ENCODE results near the gene MMD2. TPM values are rescaled to one million over a fixed set of nuclear protein-coding genes. Genes with fewer than 3 reads are reported as not detected.

Gene MMD2
- total RNA-seq, 2 experiments from 2014 or later = not detected

GRCh38 chr7:4965295-4966022, 6.5 kb upstream of the MMD2 start:
- no peak overlapping the region for H3K27ac Mint-ChIP-seq
- H3K27me3 Mint-ChIP-seq = peaks cover 31% of the 10 kb centered on the region
- peaks cover 3% of the 10 kb centered on the region for H3K4me1 Mint-ChIP-seq
- no peak for DNase-seq
- no peak overlapping the region for H3K4me3 Mint-ChIP-seq
- H3K36me3 Mint-ChIP-seq = no peaks in the 10 kb centered on the region
- H3K9me3 Mint-ChIP-seq = no peaks in the 10 kb centered on the region

DNA sequence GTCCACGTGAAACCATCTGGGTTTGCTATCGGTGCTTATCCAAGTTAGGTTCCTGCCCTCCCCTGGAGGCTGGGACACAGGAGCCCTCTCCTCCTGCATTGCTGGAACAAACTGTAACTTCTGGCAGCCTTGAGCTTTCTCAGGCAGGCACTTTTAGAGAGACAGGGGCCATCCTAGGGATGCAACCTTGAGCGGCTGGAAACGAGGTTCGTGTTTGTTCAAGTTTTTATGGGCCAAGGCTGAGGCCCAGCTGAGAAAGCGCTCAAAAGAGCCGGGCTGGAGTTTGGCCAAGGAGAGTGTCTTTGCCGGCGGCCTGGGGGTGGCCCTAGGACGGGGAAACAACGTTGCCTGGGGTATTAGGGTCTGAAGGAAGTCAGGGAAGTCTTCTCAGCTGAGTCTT, 5.5 kb upstream of the MMD2 start:
- no peaks in the 10 kb centered on the region for H3K9me3 Mint-ChIP-seq
- no peak overlapping the region for H3K4me3 Mint-ChIP-seq
- no peak overlapping the region for H3K27ac Mint-ChIP-seq
- peaks cover 35% of the 10 kb centered on the region for H3K27me3 Mint-ChIP-seq
- DNase-seq = no peak
- no peaks in the 10 kb centered on the region for H3K36me3 Mint-ChIP-seq
- H3K4me1 Mint-ChIP-seq = peaks cover 3% of the 10 kb centered on the region

DNA sequence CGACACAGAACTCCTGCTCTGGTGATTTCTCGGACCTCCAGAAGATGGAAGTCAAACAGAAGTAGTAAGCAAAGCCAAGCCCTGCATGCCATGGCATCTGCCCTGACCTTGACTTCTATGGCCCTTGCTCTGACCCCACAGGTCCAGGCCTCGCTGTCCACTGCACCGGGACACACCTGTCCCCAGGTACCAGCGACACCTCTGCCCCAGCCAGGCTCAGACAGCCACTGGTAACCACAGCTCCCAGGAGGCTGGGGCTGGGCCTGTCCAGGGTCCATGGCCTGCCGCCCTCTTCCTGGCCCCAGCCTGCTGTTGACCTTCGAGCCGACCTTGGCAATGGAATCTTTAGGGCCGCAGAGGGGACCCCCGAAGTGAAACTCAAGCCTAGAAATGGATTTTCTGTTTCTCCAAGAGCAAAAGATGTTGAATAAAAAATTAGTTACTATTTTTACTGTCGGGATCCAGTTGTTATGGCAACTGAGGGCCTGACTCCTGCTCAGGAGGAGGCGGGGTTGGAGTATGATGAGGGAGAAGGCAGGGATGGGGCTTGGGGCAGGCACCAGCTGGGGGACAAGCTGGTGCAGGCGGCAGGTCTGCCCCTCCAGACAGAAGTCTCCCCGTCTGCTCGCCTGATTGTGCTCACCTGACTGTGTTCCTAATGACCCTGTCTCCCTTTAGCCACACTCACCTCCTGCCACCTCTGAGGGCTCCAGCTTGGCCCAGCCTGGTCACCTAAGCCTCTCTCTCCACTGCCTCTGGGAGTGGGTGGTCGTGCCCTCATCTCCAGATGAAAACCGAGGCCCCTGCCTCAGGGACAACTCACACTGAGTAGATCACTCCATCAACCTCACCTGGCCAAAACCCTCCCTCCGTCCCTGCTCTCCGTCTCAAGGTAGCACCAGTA, 4.1 kb upstream of the MMD2 start:
- H3K4me1 Mint-ChIP-seq = peaks cover 8% of the 10 kb centered on the region
- peaks cover 40% of the 10 kb centered on the region for H3K27me3 Mint-ChIP-seq
- H3K36me3 Mint-ChIP-seq = no peaks in the 10 kb centered on the region
- H3K4me3 Mint-ChIP-seq = no peak overlapping the region
- no peaks in the 10 kb centered on the region for H3K9me3 Mint-ChIP-seq
- no peak overlapping the region for H3K27ac Mint-ChIP-seq
- no peak for DNase-seq

GRCh38 chr7:4960363-4960762, 1.4 kb upstream of the MMD2 start:
- Mint-ChIP-seq H3K36me3 (no peaks in the 10 kb centered on the region), H3K4me3 (no peak overlapping the region), H3K27ac (no peak overlapping the region), H3K9me3 (no peaks in the 10 kb centered on the region), H3K27me3 (peaks cover 55% of the 10 kb centered on the region), H3K4me1 (peaks cover 5% of the 10 kb centered on the region)
- no peak for DNase-seq

DNA sequence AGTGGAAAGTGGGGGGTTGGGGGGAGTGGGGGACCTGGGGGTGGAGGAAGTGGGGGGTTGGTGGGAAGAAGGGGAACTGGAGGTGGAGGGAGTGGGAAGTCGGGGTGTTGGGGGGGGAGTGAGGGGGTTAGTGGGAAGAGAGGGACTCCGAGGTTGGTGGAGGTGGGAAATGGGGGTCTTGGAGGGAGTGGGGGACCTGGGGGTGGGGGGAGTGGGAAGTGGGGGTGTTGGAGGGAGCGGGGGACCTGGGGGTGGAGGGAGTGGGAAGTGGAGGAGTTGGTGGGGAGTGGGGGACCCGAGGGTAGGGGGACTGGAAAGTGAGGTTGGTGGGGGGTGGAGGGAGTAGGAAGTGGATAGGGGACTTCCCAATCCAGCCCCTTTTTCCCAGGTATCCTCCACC, 906 bp upstream of the MMD2 start:
- DNase-seq = no peak
- Mint-ChIP-seq H3K27ac (no peak overlapping the region), H3K4me3 (no peak overlapping the region), H3K4me1 (peaks cover 5% of the 10 kb centered on the region), H3K27me3 (peaks cover 59% of the 10 kb centered on the region), H3K36me3 (no peaks in the 10 kb centered on the region), H3K9me3 (no peaks in the 10 kb centered on the region)

DNA sequence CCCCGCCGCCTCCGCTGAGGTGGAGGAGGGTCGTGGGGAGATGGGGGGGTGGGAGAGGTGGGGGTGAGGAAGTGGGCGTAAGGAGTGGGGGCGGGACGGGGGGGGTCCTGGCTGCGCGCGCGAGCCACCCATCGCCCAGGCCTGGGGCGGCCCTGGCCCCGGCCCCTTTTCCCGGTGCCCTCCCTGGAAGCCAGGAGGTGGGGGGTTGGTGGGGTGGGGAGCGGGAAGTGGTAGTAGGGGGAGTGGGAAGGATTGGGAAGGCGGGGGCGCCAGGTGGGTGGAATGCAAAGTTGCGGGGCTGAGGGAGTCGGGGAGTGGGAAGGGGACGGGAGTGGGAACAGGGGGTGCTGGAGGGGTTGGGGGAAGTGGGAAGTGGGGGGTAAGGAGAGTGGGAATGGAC, 319 bp upstream of the MMD2 start:
- no peak overlapping the region for H3K4me3 Mint-ChIP-seq
- no peak for DNase-seq
- H3K36me3 Mint-ChIP-seq = no peaks in the 10 kb centered on the region
- H3K27me3 Mint-ChIP-seq = peaks cover 63% of the 10 kb centered on the region
- H3K9me3 Mint-ChIP-seq = no peaks in the 10 kb centered on the region
- H3K27ac Mint-ChIP-seq = no peak overlapping the region
- peaks cover 5% of the 10 kb centered on the region for H3K4me1 Mint-ChIP-seq

GRCh38 chr7:4957847-4958476, 1.0 kb downstream of the MMD2 start:
- DNase-seq = no peak
- Mint-ChIP-seq H3K4me1 (peaks cover 5% of the 10 kb centered on the region), H3K9me3 (no peaks in the 10 kb centered on the region), H3K36me3 (no peaks in the 10 kb centered on the region), H3K27ac (no peak overlapping the region), H3K27me3 (peaks cover 67% of the 10 kb centered on the region), H3K4me3 (peak overlapping the region; percentile 68)

- peaks cover 2% of the 10 kb centered on the region for H3K4me1 Mint-ChIP-seq
- H3K27ac Mint-ChIP-seq = no peak overlapping the region
These were observed 6.9 kb downstream of the MMD2 start for GRCh38 chr7:4951903-4952636.

GRCh38 chr7:4951304-4951703, 7.7 kb downstream of the MMD2 start:
- Mint-ChIP-seq H3K27ac (no peak overlapping the region), H3K4me1 (peaks cover 2% of the 10 kb centered on the region), H3K36me3 (peaks cover 1% of the 10 kb centered on the region), H3K9me3 (peaks cover 5% of the 10 kb centered on the region), H3K27me3 (peaks cover 55% of the 10 kb centered on the region), H3K4me3 (no peak overlapping the region)
- no peak for DNase-seq

More at GRCh38 chr7:4951903-4952636, 6.9 kb downstream of the MMD2 start:
- peaks cover 5% of the 10 kb centered on the region for H3K9me3 Mint-ChIP-seq
- peaks cover 1% of the 10 kb centered on the region for H3K36me3 Mint-ChIP-seq
- peaks cover 60% of the 10 kb centered on the region for H3K27me3 Mint-ChIP-seq
- no peak for DNase-seq
- H3K4me3 Mint-ChIP-seq = no peak overlapping the region

- peaks cover 2% of the 10 kb centered on the region for H3K4me1 Mint-ChIP-seq
- no peak overlapping the region for H3K27ac Mint-ChIP-seq
- H3K9me3 Mint-ChIP-seq = peaks cover 5% of the 10 kb centered on the region
- H3K27me3 Mint-ChIP-seq = peaks cover 46% of the 10 kb centered on the region
- H3K4me3 Mint-ChIP-seq = no peak overlapping the region
- peaks cover 1% of the 10 kb centered on the region for H3K36me3 Mint-ChIP-seq
- DNase-seq = no peak
These were observed 10.6 kb downstream of the MMD2 start for GRCh38 chr7:4948402-4948801.

DNA sequence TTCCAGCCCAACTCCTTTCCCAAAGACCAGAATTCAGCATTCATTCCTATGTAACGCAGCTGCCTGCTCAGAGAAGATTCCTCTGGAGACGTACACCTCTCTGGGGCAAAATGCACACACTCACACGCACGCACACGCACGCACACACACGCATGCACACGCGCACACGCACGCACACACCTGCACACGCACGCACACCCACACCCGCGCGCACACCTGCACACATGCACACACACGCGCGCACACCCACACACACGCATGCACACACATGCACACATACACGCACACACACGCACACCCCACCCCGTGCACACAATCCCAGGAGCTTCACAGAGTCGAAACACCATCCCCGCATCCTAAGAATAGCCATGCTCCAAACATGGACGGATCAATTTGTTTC, 13.0 kb downstream of the MMD2 start:
- H3K27ac Mint-ChIP-seq = no peak overlapping the region
- H3K27me3 Mint-ChIP-seq = peaks cover 24% of the 10 kb centered on the region
- H3K4me1 Mint-ChIP-seq = no peaks in the 10 kb centered on the region
- peaks cover 5% of the 10 kb centered on the region for H3K9me3 Mint-ChIP-seq
- peaks cover 1% of the 10 kb centered on the region for H3K36me3 Mint-ChIP-seq
- DNase-seq = no peak
- H3K4me3 Mint-ChIP-seq = no peak overlapping the region

GRCh38 chr7:4944939-4945338, 14.0 kb downstream of the MMD2 start:
- DNase-seq = no peak
- H3K9me3 Mint-ChIP-seq = peaks cover 5% of the 10 kb centered on the region
- no peak overlapping the region for H3K4me3 Mint-ChIP-seq
- no peak overlapping the region for H3K27ac Mint-ChIP-seq
- peaks cover 1% of the 10 kb centered on the region for H3K36me3 Mint-ChIP-seq
- H3K4me1 Mint-ChIP-seq = no peaks in the 10 kb centered on the region
- H3K27me3 Mint-ChIP-seq = peaks cover 18% of the 10 kb centered on the region

- Mint-ChIP-seq H3K27me3 (peaks cover 18% of the 10 kb centered on the region), H3K4me1 (no peaks in the 10 kb centered on the region), H3K27ac (no peak overlapping the region), H3K9me3 (no peaks in the 10 kb centered on the region), H3K4me3 (no peak overlapping the region), H3K36me3 (no peaks in the 10 kb centered on the region)
- DNase-seq = no peak
These were observed 15.7 kb downstream of the MMD2 start for GRCh38 chr7:4943297-4943696.

DNA sequence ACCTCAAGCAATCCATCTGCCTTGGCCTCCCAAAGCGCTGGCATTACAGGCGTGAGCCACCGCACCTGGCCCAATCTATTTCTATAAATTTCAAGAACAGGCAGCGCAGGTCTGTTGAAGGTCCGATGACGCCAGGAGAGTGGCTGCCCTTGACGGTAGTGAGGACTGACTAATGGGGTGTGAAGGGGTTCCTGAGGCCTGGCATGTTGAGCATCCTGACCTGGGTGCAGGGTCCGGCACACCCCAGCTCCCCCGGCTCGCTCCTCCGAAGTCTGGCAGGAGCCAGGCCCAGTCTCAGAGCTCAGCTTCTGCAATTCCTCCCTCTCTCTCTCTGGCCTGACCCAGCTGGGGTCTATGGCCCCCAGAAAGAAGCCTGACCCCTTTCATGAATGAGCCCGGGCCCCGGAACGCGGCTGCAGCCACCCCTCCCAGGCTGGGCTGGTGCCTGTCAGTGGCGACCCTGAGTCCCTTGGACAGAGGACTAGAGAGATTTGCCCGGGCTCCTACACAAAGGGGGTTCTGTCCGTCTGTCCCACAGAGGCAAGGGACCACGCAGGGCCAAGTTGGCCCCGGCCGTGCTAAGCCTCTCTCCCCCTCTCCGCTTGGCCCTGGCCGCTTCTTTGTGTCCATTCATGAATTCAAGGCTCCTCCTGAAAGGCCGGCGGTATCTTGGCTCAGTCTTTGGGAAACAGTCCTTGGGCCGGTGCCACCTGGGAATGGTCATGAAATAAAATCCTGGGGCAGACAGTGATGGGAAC, 18.8 kb downstream of the MMD2 start:
- no peaks in the 10 kb centered on the region for H3K36me3 Mint-ChIP-seq
- DNase-seq = no peak
- H3K27ac Mint-ChIP-seq = no peak overlapping the region
- H3K4me1 Mint-ChIP-seq = no peaks in the 10 kb centered on the region
- no peak overlapping the region for H3K4me3 Mint-ChIP-seq
- peaks cover 5% of the 10 kb centered on the region for H3K27me3 Mint-ChIP-seq
- no peaks in the 10 kb centered on the region for H3K9me3 Mint-ChIP-seq

Measured in activated naive CD8-positive, alpha-beta T cell treated with anti-CD3 and anti-CD28 coated beads for 36 hours (primary cell).